Cardiac fibroblast (primary cell): ENCODE measurements around the gene CLIP1.
"Not testable (repeated sequence)": the region's sequence is repeated elsewhere in the genome, so short reads cannot be mapped to it uniquely, and the experiment has no call there.

ENCODE experiments used
- DNase-seq, 2 donors: peaks; one replicate each; pipeline versions ENCODE4 v3.0.0 to v3.0.0-alpha.2; 2010; ENCODE audit warnings: low read depth in 2 of 2
- H3K4me3 ChIP-seq, 2 donors: replicated peaks in 1 of 2; 1 replicate in 1 of 2; 2 replicates in 1 of 2; pipeline ENCODE4 v1.5.1; 2011; ENCODE audit warnings: low read depth in 2 of 2, low read length in 2 of 2, mild to moderate bottlenecking in 2 of 2, moderate library complexity in 1 of 2
- CTCF ChIP-seq: IDR thresholded peaks from one replicate; pipeline ENCODE4 v1.5.1; 2011; ENCODE audit warnings: low read depth, mild to moderate bottlenecking, low read length, inconsistent platforms

CLIP1 gene

GRCh38 chr12:122423258-122424165, 1.0 kb upstream of the CLIP1 start:
- peak overlapping the region; percentile 56 to 59 for H3K4me3 ChIP-seq
- TF ChIP-seq CTCF, result no peak
- DNase-seq, result peak; percentile 39 to 45

GRCh38 chr12:122422730-122423257, 325 bp upstream of the CLIP1 start:
- H3K4me3 ChIP-seq, result peak overlapping the region; percentile 56 to 59
- DNase-seq, result peak; percentile 45 to 76
- TF ChIP-seq CTCF, result no peak

- peak; percentile 58 to 70 for DNase-seq
- peak overlapping the region; percentile 75 to 79 for H3K4me3 ChIP-seq
- TF ChIP-seq CTCF, result no peak
These were observed 1.2 kb downstream of the CLIP1 start for GRCh38 chr12:122421187-122421820.

GRCh38 chr12:122420471-122421162, 1.9 kb downstream of the CLIP1 start:
- TF ChIP-seq CTCF, result no peak
- H3K4me3 ChIP-seq, result peak overlapping the region; percentile 75 to 79
- no peak for DNase-seq

- H3K4me3 ChIP-seq, DNase-seq: not testable (repeated sequence)
These were observed 3.4 kb downstream of the CLIP1 start for GRCh38 chr12:122419094-122419493.

- not testable (repeated sequence) for H3K4me3 ChIP-seq, DNase-seq
These were observed 6.8 kb downstream of the CLIP1 start for GRCh38 chr12:122415665-122416064.

GRCh38 chr12:122413516-122414404, 8.7 kb downstream of the CLIP1 start:
- TF ChIP-seq CTCF, result no peak
- H3K4me3 ChIP-seq, result no peak overlapping the region
- DNase-seq, result peak in 1 of 2 donors; percentile 28
